ENCODE measurements around the gene CHRD.
A peak's percentile ranks its signal among the peaks of the same experiment; 100 is the strongest.

Gene CHRD

GRCh38 chr3:184366619-184367289, 13.1 kb upstream of the CHRD start:
- Mint-ChIP-seq H3K9me3 (no peaks in the 10 kb centered on the region), H3K36me3 (peaks cover 32% of the 10 kb centered on the region), H3K4me3 (no peak overlapping the region), H3K27ac (no peak overlapping the region), H3K4me1 (peaks cover 28% of the 10 kb centered on the region), H3K27me3 (no peaks in the 10 kb centered on the region)
- ATAC-seq, result no peak

- ATAC-seq, result no peak
- Mint-ChIP-seq H3K27me3 (no peaks in the 10 kb centered on the region), H3K9me3 (no peaks in the 10 kb centered on the region), H3K27ac (no peak overlapping the region), H3K4me1 (peaks cover 21% of the 10 kb centered on the region), H3K36me3 (peaks cover 32% of the 10 kb centered on the region), H3K4me3 (no peak overlapping the region)
Measured at GRCh38 chr3:184368116-184368515, 11.7 kb upstream of the CHRD start.

- no peak overlapping the region for H3K4me3 Mint-ChIP-seq
- no peaks in the 10 kb centered on the region for H3K9me3 Mint-ChIP-seq
- peaks cover 17% of the 10 kb centered on the region for H3K4me1 Mint-ChIP-seq
- peaks cover 32% of the 10 kb centered on the region for H3K36me3 Mint-ChIP-seq
- no peaks in the 10 kb centered on the region for H3K27me3 Mint-ChIP-seq
- no peak for ATAC-seq
- no peak overlapping the region for H3K27ac Mint-ChIP-seq
Measured at GRCh38 chr3:184368586-184369183, 11.2 kb upstream of the CHRD start.

- Mint-ChIP-seq H3K27ac (no peak overlapping the region), H3K4me3 (no peak overlapping the region), H3K4me1 (no peaks in the 10 kb centered on the region), H3K36me3 (peaks cover 24% of the 10 kb centered on the region), H3K27me3 (peaks cover 16% of the 10 kb centered on the region), H3K9me3 (no peaks in the 10 kb centered on the region)
- ATAC-seq, result peak; percentile 75
Measured at GRCh38 chr3:184371570-184372018, 8.3 kb upstream of the CHRD start.

GRCh38 chr3:184372296-184372821, 7.5 kb upstream of the CHRD start:
- Mint-ChIP-seq H3K27ac (no peak overlapping the region), H3K27me3 (peaks cover 24% of the 10 kb centered on the region), H3K36me3 (peaks cover 16% of the 10 kb centered on the region), H3K4me1 (no peaks in the 10 kb centered on the region), H3K4me3 (no peak overlapping the region), H3K9me3 (no peaks in the 10 kb centered on the region)
- ATAC-seq, result no peak

GRCh38 chr3:184372911-184373310, 6.9 kb upstream of the CHRD start:
- H3K27ac Mint-ChIP-seq, result no peak overlapping the region
- no peak for ATAC-seq
- H3K36me3 Mint-ChIP-seq, result peaks cover 11% of the 10 kb centered on the region
- no peaks in the 10 kb centered on the region for H3K9me3 Mint-ChIP-seq
- no peak overlapping the region for H3K4me3 Mint-ChIP-seq
- peaks cover 29% of the 10 kb centered on the region for H3K27me3 Mint-ChIP-seq
- H3K4me1 Mint-ChIP-seq, result no peaks in the 10 kb centered on the region

- Mint-ChIP-seq H3K9me3 (no peaks in the 10 kb centered on the region), H3K27me3 (peaks cover 35% of the 10 kb centered on the region), H3K4me1 (no peaks in the 10 kb centered on the region), H3K36me3 (peaks cover 7% of the 10 kb centered on the region), H3K4me3 (no peak overlapping the region), H3K27ac (no peak overlapping the region)
- no peak for ATAC-seq
Measured at GRCh38 chr3:184373422-184373821, 6.4 kb upstream of the CHRD start.

GRCh38 chr3:184375747-184376461, 4.0 kb upstream of the CHRD start:
- ATAC-seq, result no peak
- H3K27me3 Mint-ChIP-seq, result peaks cover 51% of the 10 kb centered on the region
- no peaks in the 10 kb centered on the region for H3K36me3 Mint-ChIP-seq
- H3K27ac Mint-ChIP-seq, result no peak overlapping the region
- H3K9me3 Mint-ChIP-seq, result no peaks in the 10 kb centered on the region
- no peak overlapping the region for H3K4me3 Mint-ChIP-seq
- H3K4me1 Mint-ChIP-seq, result peaks cover 4% of the 10 kb centered on the region

GRCh38 chr3:184377374-184377773, 2.5 kb upstream of the CHRD start:
- no peak for ATAC-seq
- no peak overlapping the region for H3K4me3 Mint-ChIP-seq
- H3K4me1 Mint-ChIP-seq, result peaks cover 14% of the 10 kb centered on the region
- no peak overlapping the region for H3K27ac Mint-ChIP-seq
- H3K36me3 Mint-ChIP-seq, result no peaks in the 10 kb centered on the region
- peaks cover 65% of the 10 kb centered on the region for H3K27me3 Mint-ChIP-seq
- H3K9me3 Mint-ChIP-seq, result no peaks in the 10 kb centered on the region

- Mint-ChIP-seq H3K4me1 (peaks cover 14% of the 10 kb centered on the region), H3K27me3 (peaks cover 71% of the 10 kb centered on the region), H3K9me3 (no peaks in the 10 kb centered on the region), H3K4me3 (peak within 1 kb of the TSS; percentile 42), H3K36me3 (no peaks in the 10 kb centered on the region), H3K27ac (no peak within 1 kb of the TSS)
- ATAC-seq, result no peak
Measured at GRCh38 chr3:184377882-184378445, 1.9 kb upstream of the CHRD start, which contains the start of gene THPO. Gene THPO (minus strand): TSS chr3:184378207. CDS start chr3:184376259, 1,948 bp downstream.

GRCh38 chr3:184378651-184379357, 1.1 kb upstream of the CHRD start:
- Mint-ChIP-seq H3K4me3 (peak overlapping the region; percentile 42), H3K9me3 (no peaks in the 10 kb centered on the region), H3K27ac (no peak overlapping the region), H3K27me3 (peaks cover 80% of the 10 kb centered on the region), H3K36me3 (no peaks in the 10 kb centered on the region), H3K4me1 (peaks cover 14% of the 10 kb centered on the region)
- no peak for ATAC-seq

GRCh38 chr3:184380185-184380626, 352 bp downstream of the CHRD start:
- H3K4me3 Mint-ChIP-seq, result no peak overlapping the region
- no peaks in the 10 kb centered on the region for H3K36me3 Mint-ChIP-seq
- no peak overlapping the region for H3K27ac Mint-ChIP-seq
- H3K9me3 Mint-ChIP-seq, result no peaks in the 10 kb centered on the region
- ATAC-seq, result peak; percentile 26
- H3K27me3 Mint-ChIP-seq, result peaks cover 91% of the 10 kb centered on the region
- peaks cover 14% of the 10 kb centered on the region for H3K4me1 Mint-ChIP-seq

GRCh38 chr3:184380627-184381260, 890 bp downstream of the CHRD start:
- no peaks in the 10 kb centered on the region for H3K36me3 Mint-ChIP-seq

More at GRCh38 chr3:184380627-184381260, 890 bp downstream of the CHRD start:
- peak; percentile 21 for ATAC-seq
- H3K27me3 Mint-ChIP-seq, result peaks cover 91% of the 10 kb centered on the region
- H3K4me1 Mint-ChIP-seq, result peaks cover 14% of the 10 kb centered on the region
- no peaks in the 10 kb centered on the region for H3K9me3 Mint-ChIP-seq
- peak overlapping the region; percentile 46 for H3K4me3 Mint-ChIP-seq
- no peak overlapping the region for H3K27ac Mint-ChIP-seq
